WTC11 (cell line): Measurements from ENCODE around the gene TMCC1. TPM values are rescaled to one million over a fixed set of nuclear protein-coding genes. Genes with fewer than 3 reads are reported as not detected.

Experiments used
- ATAC-seq: fragments of 200-7000 bp; cut with Tn5 transposase; 2 replicates; pipeline ENCODE4 v1.10.0; 2021; ENCODE audit warnings: mild to moderate bottlenecking, moderate library complexity
- CTCF ChIA-PET: fragments of 300-600 bp; sonication (Branson Sonifier 250); formaldehyde crosslinking; loops from one replicate; lab custom pipeline; 2021; ENCODE audit warnings: antibody characterized with exemption; lab: Charles Lee
- POLR2A ChIA-PET: fragments of 350-600 bp; sonication (Branson Sonifier 250); formaldehyde crosslinking; loops from one replicate; lab custom pipeline; 2021; ENCODE audit warnings: antibody characterized with exemption; lab: Charles Lee
- DNase-seq: peaks from one replicate; pipeline ENCODE4 v3.0.0; 2021; ENCODE audit warnings: low spot score
- H3K27ac Mint-ChIP-seq: 2 replicates; pipeline ENCODE4 v1.8.0; 2021; ENCODE audit warnings: mixed read lengths
- H3K27me3 Mint-ChIP-seq: 2 replicates; pipeline ENCODE4 v1.8.0; 2021; ENCODE audit warnings: low read depth, mild to moderate bottlenecking, moderate library complexity, mixed read lengths
- H3K36me3 Mint-ChIP-seq: 2 replicates; pipeline ENCODE4 v1.8.0; 2021; ENCODE audit warnings: mixed read lengths
- H3K4me1 Mint-ChIP-seq: 2 replicates; pipeline ENCODE4 v1.8.0; 2022; ENCODE audit warnings: mixed read lengths
- H3K4me3 Mint-ChIP-seq: 2 replicates; pipeline ENCODE4 v1.8.0; 2021; ENCODE audit warnings: mild to moderate bottlenecking, moderate library complexity, mixed read lengths
- H3K9me3 Mint-ChIP-seq: 2 replicates; pipeline ENCODE4 v1.8.0; 2021; ENCODE audit warnings: mixed read lengths
- ATF2 ChIP-seq: sonication (generic); formaldehyde crosslinking; IDR thresholded peaks from 2 replicates; pipeline ENCODE4 v1.8.1; 2022; ENCODE audit warnings: low read depth, missing genetic modification reagents, borderline replicate concordance
- ATF6 ChIP-seq: sonication (generic); formaldehyde crosslinking; IDR thresholded peaks from 2 replicates; pipeline ENCODE4 v1.8.1; 2023; ENCODE audit warnings: mild to moderate bottlenecking, missing genetic modification reagents
- CDX4 ChIP-seq: fragments of 250-450 bp; sonication (Bioruptor Pico); IDR thresholded peaks from 2 replicates; pipeline ENCODE4 v1.9.0; 2021; ENCODE audit warnings: moderate library complexity, mild to moderate bottlenecking, inconsistent platforms, borderline replicate concordance
- CREM ChIP-seq: sonication (generic); formaldehyde crosslinking; IDR thresholded peaks from 2 replicates; pipeline ENCODE4 v1.8.1; 2022; ENCODE audit warnings: mild to moderate bottlenecking, missing genetic modification reagents, moderate library complexity
- E2F1 ChIP-seq: sonication (generic); formaldehyde crosslinking; IDR thresholded peaks from 2 replicates; pipeline ENCODE4 v1.8.0; 2022; ENCODE audit warnings: mild to moderate bottlenecking, missing genetic modification reagents
- E2F5 ChIP-seq: sonication (generic); formaldehyde crosslinking; IDR thresholded peaks from 2 replicates; pipeline ENCODE4 v1.8.1; 2022; ENCODE audit warnings: mild to moderate bottlenecking, moderate library complexity, missing genetic modification reagents
- ELF4 ChIP-seq: sonication (generic); formaldehyde crosslinking; IDR thresholded peaks from 2 replicates; pipeline ENCODE4 v1.8.1; 2022; ENCODE audit warnings: low read depth, mild to moderate bottlenecking, moderate library complexity, missing genetic modification reagents
- FOXK1 ChIP-seq: sonication (generic); formaldehyde crosslinking; IDR thresholded peaks from 2 replicates; pipeline ENCODE4 v1.8.0; 2022; ENCODE audit warnings: mild to moderate bottlenecking, moderate library complexity, missing genetic modification reagents
- NFE2L1 ChIP-seq: sonication (generic); formaldehyde crosslinking; IDR thresholded peaks from 2 replicates; pipeline ENCODE4 v1.8.1; 2023; ENCODE audit warnings: missing genetic modification reagents
- NFYB ChIP-seq: sonication (generic); formaldehyde crosslinking; conservative IDR thresholded peaks from 2 replicates; pipeline ENCODE4 v1.8.0; 2022; ENCODE audit warnings: low read depth, missing genetic modification reagents
- NR3C1 ChIP-seq: sonication (generic); formaldehyde crosslinking; conservative IDR thresholded peaks from 2 replicates; pipeline ENCODE4 v1.8.1; 2023; ENCODE audit warnings: low read depth, mild to moderate bottlenecking, missing genetic modification reagents
- OVOL2 ChIP-seq: fragments of 250-450 bp; sonication (Bioruptor Pico); IDR thresholded peaks from 2 replicates; pipeline ENCODE4 v1.9.0; 2021; ENCODE audit warnings: mild to moderate bottlenecking, borderline replicate concordance
- PRDM15 ChIP-seq: sonication (generic); formaldehyde crosslinking; IDR thresholded peaks from 2 replicates; pipeline ENCODE4 v1.8.0; 2022; ENCODE audit warnings: missing genetic modification reagents
- PRRX2 ChIP-seq: fragments of 250-450 bp; sonication (Bioruptor Pico); IDR thresholded peaks from 2 replicates; pipeline ENCODE4 v1.8.0; 2021; ENCODE audit warnings: mild to moderate bottlenecking
- SOX15 ChIP-seq: fragments of 250-450 bp; sonication (Bioruptor Pico); IDR thresholded peaks from 2 replicates; pipeline ENCODE4 v1.9.0; 2021; ENCODE audit warnings: mild to moderate bottlenecking
- SP1 ChIP-seq: sonication (generic); formaldehyde crosslinking; conservative IDR thresholded peaks from 2 replicates; pipeline ENCODE4 v1.8.1; 2022; ENCODE audit warnings: missing genetic modification reagents
- STAT6 ChIP-seq: sonication (generic); formaldehyde crosslinking; conservative IDR thresholded peaks from 2 replicates; pipeline ENCODE4 v1.8.1; 2023; ENCODE audit warnings: mild to moderate bottlenecking, low read depth, missing genetic modification reagents, moderate library complexity
- USF2 ChIP-seq: sonication (generic); formaldehyde crosslinking; IDR thresholded peaks from 2 replicates; pipeline ENCODE4 v1.8.1; 2023; ENCODE audit warnings: mild to moderate bottlenecking, missing genetic modification reagents, moderate library complexity
- ZNF219 ChIP-seq: sonication (generic); formaldehyde crosslinking; IDR thresholded peaks from 2 replicates; pipeline ENCODE4 v1.8.0; 2023; ENCODE audit warnings: missing genetic modification reagents, mild to moderate bottlenecking, borderline replicate concordance
- ZNF263 ChIP-seq: sonication (generic); formaldehyde crosslinking; IDR thresholded peaks from 2 replicates; pipeline ENCODE4 v1.8.1; 2022; ENCODE audit warnings: low read depth, mild to moderate bottlenecking, moderate library complexity, missing genetic modification reagents
- ZNF396 ChIP-seq: fragments of 250-450 bp; sonication (Bioruptor Pico); IDR thresholded peaks from 2 replicates; pipeline ENCODE4 v1.8.0; 2021; ENCODE audit warnings: mild to moderate bottlenecking, moderate library complexity, borderline replicate concordance
- total RNA-seq: library from RNA; stranded (reverse); gene quantifications from 3 replicates; pipeline ENCODE4 v1.2.3, GENCODE V29; 2021

The TMCC1 gene
- total RNA-seq, 1 experiment from 2014 or later = 29.3 TPM

- Mint-ChIP-seq H3K9me3 (no peaks in the 10 kb centered on the region), H3K4me1 (0 out of 2 replicates have a peak, but pooled peaks cover 2% of the 10 kb centered on the region)
- no peak for DNase-seq
- no peak for TF ChIP-seq E2F1 (CRISPR knock-in tag)
- no peak for TF ChIP-seq E2F5 (CRISPR knock-in tag)
- no peak for TF ChIP-seq ATF2 (CRISPR knock-in tag)
- TF ChIP-seq SP1 (CRISPR knock-in tag) = no peak
- TF ChIP-seq ELF4 (CRISPR knock-in tag) = no peak
- no peak for TF ChIP-seq CDX4 (CRISPR knock-in tag)
- no peak for TF ChIP-seq SOX15 (CRISPR knock-in tag)
- TF ChIP-seq CREM = no peak
- TF ChIP-seq ATF6 = no peak
- TF ChIP-seq NFE2L1 (CRISPR knock-in tag) = no peak
- no peak for TF ChIP-seq ZNF219 (CRISPR knock-in tag)
- no peak for TF ChIP-seq ZNF263 (CRISPR knock-in tag)
- no peak for TF ChIP-seq STAT6
- no peak for TF ChIP-seq NFYB
- TF ChIP-seq, all 79 proteins: peak for 0
- Mint-ChIP-seq H3K36me3 (0 out of 2 replicates have a peak, but pooled peaks cover 3% of the 10 kb centered on the region), H3K27ac (no peak overlapping the region), H3K27me3 (no peaks in the 10 kb centered on the region), H3K4me3 (no peak overlapping the region)
- ChIA-PET POLR2A (no interaction called here), CTCF (no interaction called here)
- ATAC-seq = no peak
These were observed 129.4 kb downstream of the TMCC1 start for GRCh38 chr3:129764090-129764489.

GRCh38 chr3:129758785-129759320 is 134.7 kb downstream of the TMCC1 start:
- ATAC-seq (no peak), DNase-seq (no peak)
- CTCF ChIA-PET = no interaction called here
- peaks cover 4% of the 10 kb centered on the region; the same call in 1 of the 2 replicates for H3K36me3 Mint-ChIP-seq
- no peak overlapping the region for H3K27ac Mint-ChIP-seq
- H3K9me3 Mint-ChIP-seq = peaks cover 6% of the 10 kb centered on the region
- POLR2A ChIA-PET = interaction anchor here (0.7 kb wide), 1 partner anchor 71 kb away, joined by 5 read pairs; no protein-coding TSS in a partner anchor
- H3K4me3 Mint-ChIP-seq = no peak overlapping the region
- no peaks in the 10 kb centered on the region for H3K27me3 Mint-ChIP-seq
- no peaks in the 10 kb centered on the region for H3K4me1 Mint-ChIP-seq
- TF ChIP-seq USF2 (CRISPR knock-in tag) (no peak), FOXK1 (CRISPR knock-in tag) (no peak), ZNF396 (CRISPR knock-in tag) (no peak), PRRX2 (CRISPR knock-in tag) (no peak), OVOL2 (no peak), CREM (no peak), PRDM15 (no peak), ZNF219 (CRISPR knock-in tag) (no peak), NR3C1 (CRISPR knock-in tag) (no peak)
